Measurements from ENCODE around the gene MAN1A2. TPM values are rescaled to one million over a fixed set of nuclear protein-coding genes. Genes with fewer than 3 reads are reported as not detected.
"Not testable (repeated sequence)": the region's sequence is repeated elsewhere in the genome, so short reads cannot be mapped to it uniquely, and the experiment has no call there.

The MAN1A2 gene
- total and polyA plus RNA-seq, 2 experiments from 2014 or later: 22.8 to 48.1 TPM

- no peaks in the 10 kb centered on the region for H3F3A ChIP-seq (ENCODE audit: insufficient read depth)
- H3K36me3 ChIP-seq (ENCODE audit: low read depth): no peaks in the 10 kb centered on the region
- in situ Hi-C loops (cut with MboI): no loop called here
- no peak for TF ChIP-seq EZH2phosphoT487 (IDR thresholded peaks at IDR 0.05; ENCODE audit: insufficient read depth, low read depth)
- TF ChIP-seq EZH2 (IDR thresholded peaks at IDR 0.05; ENCODE audit: insufficient read depth, poor library complexity, severe bottlenecking): no peak
- peaks cover 15% of the 10 kb centered on the region; the same call in 1 of the 2 replicates for H3K27me3 ChIP-seq (replicated peaks; ENCODE audit: insufficient read depth)
- no peaks in the 10 kb centered on the region for H4K20me1 ChIP-seq (ENCODE audit: insufficient read depth)
- no peaks in the 10 kb centered on the region for H3K9me3 ChIP-seq (ENCODE audit: low read depth)
- H3K9me2 ChIP-seq (ENCODE audit: insufficient read depth): no peaks in the 10 kb centered on the region
- H3K4me1 ChIP-seq (ENCODE audit: insufficient read depth): no peaks in the 10 kb centered on the region
- no peak overlapping the region for H3K9ac ChIP-seq
- no peak for DNase-seq
- no peak overlapping the region for H3K4me3 ChIP-seq
- no peak overlapping the region for H3K27ac ChIP-seq
- no peaks in the 10 kb centered on the region for H3K79me2 ChIP-seq (ENCODE audit: insufficient read depth)
- H2AFZ ChIP-seq: no peak overlapping the region
- no peak overlapping the region for H3K4me2 ChIP-seq (ENCODE audit: unreplicated experiment)
Measured at GRCh38 chr1:117556341-117556740, 189.1 kb downstream of the MAN1A2 start.

DNA sequence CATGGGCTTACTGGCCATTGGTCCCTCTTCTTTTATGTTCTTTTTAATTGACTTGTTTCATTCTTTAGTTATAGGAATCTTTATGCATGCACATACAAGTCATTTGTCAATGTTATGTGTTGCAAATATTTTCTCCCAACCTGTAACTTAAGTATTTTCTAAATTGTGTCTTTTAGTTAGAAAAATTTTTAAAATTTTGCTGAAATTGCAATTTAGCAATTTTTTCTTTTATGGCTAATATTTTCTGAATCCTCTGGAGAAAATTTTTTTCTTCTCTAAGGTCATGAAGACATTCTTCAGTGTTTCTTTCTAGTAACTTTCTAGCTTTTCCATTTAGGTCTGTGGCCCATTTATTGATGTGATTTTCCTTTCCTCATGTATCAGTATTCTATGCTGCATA lies 189.7 kb downstream of the MAN1A2 start:
- Histone ChIP-seq H2AFZ (no peak overlapping the region), H3K4me1 (ENCODE audit: insufficient read depth) (no peaks in the 10 kb centered on the region), H3K4me3 (no peak overlapping the region), H3K27ac (no peak overlapping the region), H3K4me2 (ENCODE audit: unreplicated experiment) (no peak overlapping the region), H3K79me2 (ENCODE audit: insufficient read depth) (no peaks in the 10 kb centered on the region), H3K36me3 (ENCODE audit: low read depth) (no peaks in the 10 kb centered on the region), H3K27me3 (replicated peaks; ENCODE audit: insufficient read depth) (peaks cover 15% of the 10 kb centered on the region; the same call in 1 of the 2 replicates), H4K20me1 (ENCODE audit: insufficient read depth) (no peaks in the 10 kb centered on the region), H3K9ac (no peak overlapping the region), H3K9me3 (ENCODE audit: low read depth) (no peaks in the 10 kb centered on the region), H3F3A (ENCODE audit: insufficient read depth) (no peaks in the 10 kb centered on the region), H3K9me2 (ENCODE audit: insufficient read depth) (no peaks in the 10 kb centered on the region)
- in situ Hi-C loops (cut with MboI): no loop called here
- DNase-seq: no peak
- TF ChIP-seq EZH2 (IDR thresholded peaks at IDR 0.05; ENCODE audit: insufficient read depth, poor library complexity, severe bottlenecking): no peak
- no peak for TF ChIP-seq EZH2phosphoT487 (IDR thresholded peaks at IDR 0.05; ENCODE audit: insufficient read depth, low read depth)

GRCh38 chr1:117558451-117558850 lies 191.2 kb downstream of the MAN1A2 start:
- H3K36me3 ChIP-seq (ENCODE audit: low read depth); H3K27ac ChIP-seq; H3K9ac ChIP-seq; H3K4me1 ChIP-seq (ENCODE audit: insufficient read depth); H3F3A ChIP-seq (ENCODE audit: insufficient read depth); H4K20me1 ChIP-seq (ENCODE audit: insufficient read depth); H3K9me2 ChIP-seq (ENCODE audit: insufficient read depth); in situ Hi-C loops (cut with MboI); H3K4me3 ChIP-seq; H3K9me3 ChIP-seq (ENCODE audit: low read depth); H2AFZ ChIP-seq; H3K4me2 ChIP-seq (ENCODE audit: unreplicated experiment); DNase-seq; H3K79me2 ChIP-seq (ENCODE audit: insufficient read depth): not testable (repeated sequence)
- H3K27me3 ChIP-seq (replicated peaks; ENCODE audit: insufficient read depth): peaks cover 15% of the 10 kb centered on the region; the same call in 1 of the 2 replicates

DNA sequence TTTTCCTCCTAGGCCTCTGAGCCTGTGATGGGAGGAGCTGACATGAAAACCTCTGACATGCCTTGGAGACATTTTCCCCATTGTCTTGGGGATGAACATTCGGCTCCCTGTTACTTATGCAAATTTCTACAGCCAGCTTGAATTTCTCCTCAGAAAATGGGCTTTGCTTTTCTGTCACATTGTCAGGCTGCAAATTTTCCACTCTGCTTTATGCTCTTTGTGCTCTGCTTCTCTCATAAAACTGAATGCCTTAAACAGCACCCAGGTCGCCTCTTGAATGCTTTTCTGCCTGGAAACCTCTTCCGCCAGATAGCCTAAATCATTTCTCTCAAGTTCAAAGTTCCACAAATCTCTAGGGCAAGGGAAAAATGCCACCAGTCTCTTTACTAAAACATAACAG lies 191.9 kb downstream of the MAN1A2 start:
- DNase-seq: no peak
- WGBS, 2 experiments (ENCODE audit: low coverage in 1 of 2, low lambda C conversion rate in 2 of 2, missing lambda C conversion rate in 2 of 2): 44 to 57% methylated on average over 3 of the region's 3 CpGs
- H3K36me3 ChIP-seq (ENCODE audit: low read depth): no peaks in the 10 kb centered on the region
- no peaks in the 10 kb centered on the region for H3K4me1 ChIP-seq (ENCODE audit: insufficient read depth)
- no peak for TF ChIP-seq EZH2 (IDR thresholded peaks at IDR 0.05; ENCODE audit: insufficient read depth, poor library complexity, severe bottlenecking)
- TF ChIP-seq EZH2phosphoT487 (IDR thresholded peaks at IDR 0.05; ENCODE audit: insufficient read depth, low read depth): no peak
- H3K9ac ChIP-seq: no peak overlapping the region
- H3K27ac ChIP-seq: no peak overlapping the region
- H3K9me2 ChIP-seq (ENCODE audit: insufficient read depth): no peaks in the 10 kb centered on the region
- no peak overlapping the region for H2AFZ ChIP-seq
- no peaks in the 10 kb centered on the region for H3F3A ChIP-seq (ENCODE audit: insufficient read depth)
- in situ Hi-C loops (cut with MboI): no loop called here
- H4K20me1 ChIP-seq (ENCODE audit: insufficient read depth): no peaks in the 10 kb centered on the region
- no peaks in the 10 kb centered on the region for H3K9me3 ChIP-seq (ENCODE audit: low read depth)
- H3K4me3 ChIP-seq: no peak overlapping the region
- peaks cover 15% of the 10 kb centered on the region; the same call in 1 of the 2 replicates for H3K27me3 ChIP-seq (replicated peaks; ENCODE audit: insufficient read depth)
- H3K4me2 ChIP-seq (ENCODE audit: unreplicated experiment): no peak overlapping the region
- H3K79me2 ChIP-seq (ENCODE audit: insufficient read depth): no peaks in the 10 kb centered on the region

DNA sequence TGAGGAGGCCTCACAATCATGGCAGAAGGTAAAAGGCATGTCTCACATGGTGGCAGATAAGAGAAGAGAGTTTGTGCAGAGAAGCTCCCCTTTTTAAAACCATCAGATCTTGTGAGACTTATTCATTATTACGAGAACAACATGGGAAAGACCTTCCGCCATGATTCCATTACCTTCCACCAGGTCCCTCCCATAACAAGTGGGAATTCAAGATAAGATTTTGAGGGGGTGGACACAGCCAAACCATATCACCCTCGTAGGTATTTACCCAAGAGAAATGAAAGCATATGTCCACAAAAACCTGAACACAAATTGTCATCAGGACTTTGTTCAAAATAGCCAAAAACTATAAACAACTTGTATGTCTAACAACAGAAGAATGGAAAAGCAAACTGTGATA lies 192.7 kb downstream of the MAN1A2 start:
- H2AFZ ChIP-seq: no peak overlapping the region
- H3K4me2 ChIP-seq (ENCODE audit: unreplicated experiment): no peak overlapping the region
- in situ Hi-C loops (cut with MboI): no loop called here
- 42 to 47% methylated on average over 3 of the region's 3 CpGs for whole genome bisulfite sequencing, 2 experiments (ENCODE audit: low coverage in 1 of 2, low lambda C conversion rate in 2 of 2, missing lambda C conversion rate in 2 of 2)
- no peaks in the 10 kb centered on the region for H3K79me2 ChIP-seq (ENCODE audit: insufficient read depth)
- H3F3A ChIP-seq (ENCODE audit: insufficient read depth): no peaks in the 10 kb centered on the region
- no peaks in the 10 kb centered on the region for H3K9me2 ChIP-seq (ENCODE audit: insufficient read depth)
- no peaks in the 10 kb centered on the region for H3K36me3 ChIP-seq (ENCODE audit: low read depth)
- TF ChIP-seq EZH2 (IDR thresholded peaks at IDR 0.05; ENCODE audit: insufficient read depth, poor library complexity, severe bottlenecking): no peak
- no peak for TF ChIP-seq EZH2phosphoT487 (IDR thresholded peaks at IDR 0.05; ENCODE audit: insufficient read depth, low read depth)
- H3K27me3 ChIP-seq (replicated peaks; ENCODE audit: insufficient read depth): peaks cover 19% of the 10 kb centered on the region; the same call in 1 of the 2 replicates
- DNase-seq: no peak
- H3K9ac ChIP-seq: no peak overlapping the region
- no peak overlapping the region for H3K4me3 ChIP-seq
- H3K9me3 ChIP-seq (ENCODE audit: low read depth): no peaks in the 10 kb centered on the region
- H3K4me1 ChIP-seq (ENCODE audit: insufficient read depth): no peaks in the 10 kb centered on the region
- H4K20me1 ChIP-seq (ENCODE audit: insufficient read depth): no peaks in the 10 kb centered on the region
- H3K27ac ChIP-seq: no peak overlapping the region
